ENCODE data around the gene DDB1.
A peak's percentile ranks its signal among the peaks of the same experiment; 100 is the strongest.
"Not testable (repeated sequence)": the region's sequence is repeated elsewhere in the genome, so short reads cannot be mapped to it uniquely, and the experiment has no call there.

DDB1 gene

GRCh38 chr11:61256710-61257482, 76.0 kb downstream of the DDB1 start:
- H3K4ac ChIP-seq (ENCODE audit: low read depth in 1 of 2, low read length in 2 of 2): no peak overlapping the region
- no peak overlapping the region for H2BK12ac ChIP-seq (ENCODE audit: low read length in 2 of 2)

GRCh38 chr11:61254403-61255025, 78.4 kb downstream of the DDB1 start:
- Histone ChIP-seq H3K23ac (ENCODE audit: low read length in 2 of 2) (no peak overlapping the region), H3K4ac (ENCODE audit: low read depth in 1 of 2, low read length in 2 of 2) (no peak overlapping the region), H3K27ac (ENCODE audit: low read length, poor library complexity, severe bottlenecking) (no peak overlapping the region), H3K9me3 (ENCODE audit: control insufficient read depth, low read length) (no peaks in the 10 kb centered on the region), H2BK120ac (ENCODE audit: low read depth, low read length) (no peak overlapping the region), H4K8ac (ENCODE audit: low read length) (no peak overlapping the region), H2BK12ac (ENCODE audit: low read length in 2 of 2) (no peak overlapping the region), H3K18ac (ENCODE audit: low read depth in 1 of 2, low read length in 2 of 2) (no peak overlapping the region), H2AK5ac (ENCODE audit: low read length, severe bottlenecking) (no peak overlapping the region), H3K4me2 (ENCODE audit: low read length, poor library complexity, severe bottlenecking) (no peak overlapping the region), H4K91ac (ENCODE audit: low read length) (no peak overlapping the region), H3K4me1 (ENCODE audit: control insufficient read depth, insufficient read depth, low read depth, low read length) (peaks cover 5% of the 10 kb centered on the region), H3K14ac (ENCODE audit: low read length in 2 of 2) (no peak overlapping the region), H3K27me3 (ENCODE audit: control insufficient read depth in 1 of 2, insufficient read depth in 1 of 2, low read length in 2 of 2) (no peaks in the 10 kb centered on the region), H3K4me3 (ENCODE audit: insufficient read depth in 1 of 2, low read depth in 1 of 2, low read length in 2 of 2) (no peak overlapping the region), H2BK15ac (ENCODE audit: low read depth, poor library complexity, severe bottlenecking) (no peak overlapping the region), H3K79me1 (replicated peaks; ENCODE audit: low read length, poor library complexity, severe bottlenecking) (no peaks in the 10 kb centered on the region), H2BK5ac (ENCODE audit: low read depth, low read length, poor library complexity, severe bottlenecking) (no peak overlapping the region), H3K36me3 (ENCODE audit: control insufficient read depth in 1 of 2, insufficient read depth in 2 of 2, low read depth in 1 of 2, low read length in 2 of 2) (peaks cover 20 to 33% of the 10 kb centered on the region in 2 experiments), H2AFZ (ENCODE audit: low read depth, low read length) (no peak overlapping the region), H3K9ac (ENCODE audit: low read length) (no peak overlapping the region)
- peak; percentile 61 for DNase-seq
- WGBS: 60% methylated on average over 12 of the region's 12 CpGs

More at GRCh38 chr11:61256710-61257482, 76.0 kb downstream of the DDB1 start:
- Histone ChIP-seq H2BK120ac (ENCODE audit: low read depth, low read length) (no peak overlapping the region), H3K27ac (ENCODE audit: low read length, poor library complexity, severe bottlenecking) (no peak overlapping the region), H3K18ac (ENCODE audit: low read depth in 1 of 2, low read length in 2 of 2) (no peak overlapping the region), H3K9me3 (ENCODE audit: control insufficient read depth, low read length) (no peaks in the 10 kb centered on the region), H2BK5ac (ENCODE audit: low read depth, low read length, poor library complexity, severe bottlenecking) (no peak overlapping the region), H4K8ac (ENCODE audit: low read length) (no peak overlapping the region), H2AFZ (ENCODE audit: low read depth, low read length) (no peak overlapping the region), H3K79me1 (replicated peaks; ENCODE audit: low read length, poor library complexity, severe bottlenecking) (no peaks in the 10 kb centered on the region), H2BK15ac (ENCODE audit: low read depth, poor library complexity, severe bottlenecking) (no peak overlapping the region), H3K23ac (ENCODE audit: low read length in 2 of 2) (no peak overlapping the region), H3K27me3 (ENCODE audit: control insufficient read depth in 1 of 2, insufficient read depth in 1 of 2, low read length in 2 of 2) (no peaks in the 10 kb centered on the region), H3K14ac (ENCODE audit: low read length in 2 of 2) (no peak overlapping the region), H4K91ac (ENCODE audit: low read length) (no peak overlapping the region), H3K36me3 (ENCODE audit: control insufficient read depth in 1 of 2, insufficient read depth in 2 of 2, low read depth in 1 of 2, low read length in 2 of 2) (peaks cover 20 to 54% of the 10 kb centered on the region in 2 experiments), H3K4me3 (ENCODE audit: insufficient read depth in 1 of 2, low read depth in 1 of 2, low read length in 2 of 2) (no peak overlapping the region), H2AK5ac (ENCODE audit: low read length, severe bottlenecking) (no peak overlapping the region), H3K9ac (ENCODE audit: low read length) (no peak overlapping the region), H3K4me2 (ENCODE audit: low read length, poor library complexity, severe bottlenecking) (no peak overlapping the region), H3K4me1 (ENCODE audit: control insufficient read depth, insufficient read depth, low read depth, low read length) (peaks cover 5% of the 10 kb centered on the region)
- DNase-seq: no peak
- 92% methylated on average over 18 of the region's 18 CpGs for WGBS

DNA sequence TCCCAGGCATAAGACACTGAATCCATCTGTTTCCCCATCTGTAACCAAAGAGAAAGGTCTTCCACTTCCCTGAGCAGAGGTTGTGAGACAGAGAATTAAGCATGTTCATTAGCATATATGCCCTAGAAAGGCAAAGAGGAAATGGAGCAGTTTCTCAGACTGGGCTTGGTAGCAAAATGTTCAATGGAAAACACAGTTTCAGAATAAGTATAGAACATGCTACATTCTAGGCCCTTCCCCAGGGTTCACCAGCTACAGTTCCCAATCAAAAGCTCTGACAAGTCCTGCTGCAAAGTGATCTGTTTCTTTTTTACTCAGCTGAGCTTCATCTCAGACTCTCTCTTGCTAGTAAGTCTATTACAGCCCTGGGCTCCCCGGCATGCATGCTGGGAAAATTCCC, 80.6 kb downstream of the DDB1 start:
- not testable (repeated sequence) for H3K4me1 ChIP-seq (ENCODE audit: control insufficient read depth, insufficient read depth, low read depth, low read length); H2AFZ ChIP-seq (ENCODE audit: low read depth, low read length); H3K14ac ChIP-seq (ENCODE audit: low read length in 2 of 2); H3K27me3 ChIP-seq (ENCODE audit: control insufficient read depth in 1 of 2, insufficient read depth in 1 of 2, low read length in 2 of 2); H2BK120ac ChIP-seq (ENCODE audit: low read depth, low read length); H3K4ac ChIP-seq (ENCODE audit: low read depth in 1 of 2, low read length in 2 of 2); H2BK12ac ChIP-seq (ENCODE audit: low read length in 2 of 2); H3K27ac ChIP-seq (ENCODE audit: low read length, poor library complexity, severe bottlenecking); H3K9me3 ChIP-seq (ENCODE audit: control insufficient read depth, low read length); H4K8ac ChIP-seq (ENCODE audit: low read length); H3K4me3 ChIP-seq (ENCODE audit: insufficient read depth in 1 of 2, low read depth in 1 of 2, low read length in 2 of 2); H3K18ac ChIP-seq (ENCODE audit: low read depth in 1 of 2, low read length in 2 of 2); H4K91ac ChIP-seq (ENCODE audit: low read length); H2BK15ac ChIP-seq (ENCODE audit: low read depth, poor library complexity, severe bottlenecking); DNase-seq; H3K4me2 ChIP-seq (ENCODE audit: low read length, poor library complexity, severe bottlenecking); H3K23ac ChIP-seq (ENCODE audit: low read length in 2 of 2); H2BK5ac ChIP-seq (ENCODE audit: low read depth, low read length, poor library complexity, severe bottlenecking); H3K9ac ChIP-seq (ENCODE audit: low read length); H2AK5ac ChIP-seq (ENCODE audit: low read length, severe bottlenecking); H3K79me1 ChIP-seq (replicated peaks; ENCODE audit: low read length, poor library complexity, severe bottlenecking)
- H3K36me3 ChIP-seq (ENCODE audit: control insufficient read depth in 1 of 2, insufficient read depth in 2 of 2, low read depth in 1 of 2, low read length in 2 of 2): peaks cover 5 to 11% of the 10 kb centered on the region in 2 experiments
- 60% methylated on average over 1 of the region's 1 CpG for WGBS
